ENCODE measurements around the gene TAF9B.
"Not testable (repeated sequence)": the region's sequence is repeated elsewhere in the genome, so short reads cannot be mapped to it uniquely, and the experiment has no call there.

The TAF9B gene, protein sequence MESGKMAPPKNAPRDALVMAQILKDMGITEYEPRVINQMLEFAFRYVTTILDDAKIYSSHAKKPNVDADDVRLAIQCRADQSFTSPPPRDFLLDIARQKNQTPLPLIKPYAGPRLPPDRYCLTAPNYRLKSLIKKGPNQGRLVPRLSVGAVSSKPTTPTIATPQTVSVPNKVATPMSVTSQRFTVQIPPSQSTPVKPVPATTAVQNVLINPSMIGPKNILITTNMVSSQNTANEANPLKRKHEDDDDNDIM

DNA sequence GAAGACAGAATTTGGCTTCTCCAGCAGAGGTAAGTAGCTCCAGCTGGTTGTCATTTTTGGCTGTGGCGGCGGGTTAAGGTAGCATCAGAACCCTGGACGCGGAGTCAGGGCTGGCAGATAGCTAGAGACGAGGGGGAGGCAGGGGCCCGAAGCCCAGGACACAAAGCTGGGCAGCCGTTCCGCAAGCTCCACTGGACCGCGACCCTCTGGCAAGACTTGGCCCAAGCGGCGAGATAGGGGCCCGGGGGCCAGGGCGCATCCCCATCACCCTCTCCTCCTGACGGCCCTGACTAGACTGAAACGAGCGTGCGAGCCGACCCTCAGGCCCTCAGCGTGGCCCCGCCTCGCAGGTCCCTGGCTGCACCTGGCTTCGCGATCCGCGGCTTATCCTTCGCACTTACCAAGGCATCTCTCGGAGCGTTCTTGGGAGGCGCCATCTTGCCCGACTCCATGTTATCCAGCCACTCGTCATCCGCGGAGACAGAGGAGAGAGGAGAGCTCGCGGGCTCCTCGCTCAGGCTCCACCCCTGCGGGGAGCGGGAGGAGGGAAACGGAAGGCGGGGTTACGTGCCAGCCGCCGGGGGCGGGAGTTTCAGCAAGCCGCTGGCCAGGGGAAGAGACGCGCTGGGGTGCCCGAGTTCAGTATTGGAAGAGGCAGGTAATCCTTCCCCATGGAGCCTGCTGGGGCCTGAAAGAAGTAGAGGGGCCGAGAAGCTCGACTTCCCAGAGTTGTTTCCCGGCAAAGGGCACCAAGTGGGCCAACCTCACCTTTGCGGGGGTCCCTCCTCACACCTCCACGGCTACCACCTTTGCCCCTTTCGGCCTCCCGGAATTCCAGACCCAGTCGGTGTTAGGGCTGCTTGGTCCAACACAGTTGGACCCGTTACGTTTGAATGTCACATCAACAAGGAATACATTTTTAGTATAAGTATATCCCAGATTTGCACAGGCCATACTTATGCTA, at the start of gene TAF9B:
TSS of gene TAF9B (minus strand) at position 491 of the 964 bp plus-strand sequence. CDS start at position 452, 39 bp downstream.
- no peaks in the 10 kb centered on the region for H3K9me3 Mint-ChIP-seq
- no peaks in the 10 kb centered on the region for H3K36me3 Mint-ChIP-seq
- peak within 1 kb of the TSS; percentile 89 for H3K4me3 Mint-ChIP-seq
- H3K27ac Mint-ChIP-seq = peak within 1 kb of the TSS; percentile 91
- H3K27me3 Mint-ChIP-seq = no peaks in the 10 kb centered on the region
- H3K4me1 Mint-ChIP-seq = peaks cover 12% of the 10 kb centered on the region

DNA sequence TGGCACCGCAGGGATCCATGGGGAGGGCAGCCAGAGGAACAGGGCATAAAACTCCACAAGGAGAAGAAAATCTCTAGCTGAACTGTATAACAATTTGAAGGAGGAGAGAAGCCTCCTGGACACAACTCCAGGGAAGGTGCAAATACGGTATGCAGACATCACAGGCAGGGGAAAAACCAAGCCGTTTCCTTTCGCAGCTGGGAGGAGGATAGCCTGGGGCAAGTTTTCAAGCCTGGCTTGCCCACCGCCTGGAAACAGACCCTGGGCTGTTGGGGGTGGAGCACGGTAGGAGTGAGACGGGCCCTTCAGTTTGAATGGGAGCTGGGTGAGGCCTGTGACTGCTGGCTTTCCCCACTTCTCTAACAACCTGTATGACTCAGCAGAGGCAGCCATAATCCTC, 43.4 kb upstream of the TAF9B start:
- H3K27ac Mint-ChIP-seq = no peak overlapping the region
- peaks cover 2% of the 10 kb centered on the region for H3K36me3 Mint-ChIP-seq
- no peaks in the 10 kb centered on the region for H3K4me1 Mint-ChIP-seq
- H3K27me3 Mint-ChIP-seq = no peaks in the 10 kb centered on the region
- H3K9me3 Mint-ChIP-seq = peaks cover 5% of the 10 kb centered on the region
- H3K4me3 Mint-ChIP-seq = no peak overlapping the region

GRCh38 chrX:78181307-78181706, 41.9 kb upstream of the TAF9B start:
- H3K4me1 Mint-ChIP-seq = no peaks in the 10 kb centered on the region

DNA sequence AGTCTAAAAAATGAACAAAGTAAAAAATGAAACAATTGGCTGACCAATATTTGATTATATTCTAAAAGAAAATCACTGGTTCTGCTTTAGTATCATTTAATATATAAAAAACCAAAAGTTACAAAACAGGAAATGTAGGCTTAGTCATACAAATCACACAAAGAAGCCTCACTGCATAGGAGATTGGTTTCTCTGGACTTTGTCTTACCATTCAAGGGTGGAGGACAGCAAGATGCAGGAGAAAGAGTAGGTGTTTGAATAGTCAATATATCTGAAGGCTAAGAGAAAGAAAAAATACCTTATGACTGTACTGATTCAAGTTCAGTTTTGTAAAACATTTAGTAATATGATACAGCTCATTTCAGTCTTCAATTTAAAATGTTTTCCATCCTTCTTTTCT, 28.6 kb upstream of the TAF9B start:
- Mint-ChIP-seq H3K4me3 (no peak overlapping the region), H3K9me3 (no peaks in the 10 kb centered on the region), H3K36me3 (no peaks in the 10 kb centered on the region), H3K27me3 (no peaks in the 10 kb centered on the region), H3K27ac (peak overlapping the region; percentile 66), H3K4me1 (peaks cover 7% of the 10 kb centered on the region)

More at GRCh38 chrX:78181307-78181706, 41.9 kb upstream of the TAF9B start:
- Mint-ChIP-seq H3K36me3 (peaks cover 2% of the 10 kb centered on the region), H3K9me3 (peaks cover 5% of the 10 kb centered on the region), H3K27ac (no peak overlapping the region), H3K27me3 (no peaks in the 10 kb centered on the region), H3K4me3 (no peak overlapping the region)

- H3K4me1 Mint-ChIP-seq = peaks cover 14% of the 10 kb centered on the region
- no peaks in the 10 kb centered on the region for H3K9me3 Mint-ChIP-seq
- no peak overlapping the region for H3K4me3 Mint-ChIP-seq
- H3K27ac Mint-ChIP-seq = no peak overlapping the region
- no peaks in the 10 kb centered on the region for H3K27me3 Mint-ChIP-seq
- peaks cover 1% of the 10 kb centered on the region for H3K36me3 Mint-ChIP-seq
Measured at GRCh38 chrX:78165425-78165824, 26.0 kb upstream of the TAF9B start.

DNA sequence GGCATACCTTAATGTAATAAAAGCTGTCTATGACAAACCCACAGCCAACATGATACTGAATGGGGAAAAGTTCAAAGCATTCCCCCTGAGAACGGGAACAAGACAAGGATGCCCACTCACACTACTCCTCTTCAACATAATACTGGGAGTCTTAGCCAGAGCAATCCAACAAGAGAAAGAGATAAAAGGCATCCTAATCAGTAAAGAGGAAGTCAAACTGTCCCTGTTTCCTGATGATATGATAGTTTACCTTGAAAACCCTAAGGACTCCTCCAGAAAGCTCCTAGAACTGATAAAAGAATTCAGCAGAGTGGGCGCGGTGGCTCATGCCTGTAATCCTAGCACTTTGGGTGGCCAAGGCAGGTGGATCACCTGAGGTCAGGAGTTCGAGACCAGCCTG, 23.7 kb upstream of the TAF9B start:
- H3K4me1 Mint-ChIP-seq = peaks cover 12% of the 10 kb centered on the region
- not testable (repeated sequence) for H3K4me3 Mint-ChIP-seq, H3K27ac Mint-ChIP-seq, H3K9me3 Mint-ChIP-seq, H3K27me3 Mint-ChIP-seq, H3K36me3 Mint-ChIP-seq

- H3K4me3 Mint-ChIP-seq, H3K27ac Mint-ChIP-seq, H3K27me3 Mint-ChIP-seq, H3K36me3 Mint-ChIP-seq, H3K9me3 Mint-ChIP-seq: not testable (repeated sequence)
- peaks cover 12% of the 10 kb centered on the region for H3K4me1 Mint-ChIP-seq
Measured at GRCh38 chrX:78160711-78161110, 21.3 kb upstream of the TAF9B start.

DNA sequence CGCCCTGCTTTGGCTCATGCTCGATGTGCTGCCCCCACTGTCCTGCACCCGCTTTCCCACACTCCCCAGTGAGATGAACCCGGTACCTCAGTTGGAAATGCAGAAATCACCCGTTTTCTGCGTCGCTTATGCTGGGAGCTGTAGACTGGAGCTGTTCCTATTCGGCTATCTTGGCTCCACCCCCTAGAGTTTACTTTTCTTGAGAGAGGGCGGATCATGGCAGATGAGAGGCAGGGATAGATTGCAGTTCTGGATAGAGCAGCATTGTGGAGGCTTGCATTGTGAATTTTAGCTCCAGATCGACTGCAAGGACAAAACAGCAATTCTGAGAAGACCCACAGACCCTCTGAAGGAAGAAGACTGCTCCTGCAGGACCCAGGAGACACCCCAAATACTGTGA, 18.4 kb upstream of the TAF9B start:
- not testable (repeated sequence) for H3K4me3 Mint-ChIP-seq, H3K9me3 Mint-ChIP-seq, H3K27me3 Mint-ChIP-seq, H3K27ac Mint-ChIP-seq, H3K36me3 Mint-ChIP-seq
- H3K4me1 Mint-ChIP-seq = peaks cover 12% of the 10 kb centered on the region

GRCh38 chrX:78157373-78157772, 17.9 kb upstream of the TAF9B start:
- not testable (repeated sequence) for H3K9me3 Mint-ChIP-seq, H3K27ac Mint-ChIP-seq, H3K27me3 Mint-ChIP-seq, H3K36me3 Mint-ChIP-seq, H3K4me3 Mint-ChIP-seq
- peaks cover 10% of the 10 kb centered on the region for H3K4me1 Mint-ChIP-seq

DNA sequence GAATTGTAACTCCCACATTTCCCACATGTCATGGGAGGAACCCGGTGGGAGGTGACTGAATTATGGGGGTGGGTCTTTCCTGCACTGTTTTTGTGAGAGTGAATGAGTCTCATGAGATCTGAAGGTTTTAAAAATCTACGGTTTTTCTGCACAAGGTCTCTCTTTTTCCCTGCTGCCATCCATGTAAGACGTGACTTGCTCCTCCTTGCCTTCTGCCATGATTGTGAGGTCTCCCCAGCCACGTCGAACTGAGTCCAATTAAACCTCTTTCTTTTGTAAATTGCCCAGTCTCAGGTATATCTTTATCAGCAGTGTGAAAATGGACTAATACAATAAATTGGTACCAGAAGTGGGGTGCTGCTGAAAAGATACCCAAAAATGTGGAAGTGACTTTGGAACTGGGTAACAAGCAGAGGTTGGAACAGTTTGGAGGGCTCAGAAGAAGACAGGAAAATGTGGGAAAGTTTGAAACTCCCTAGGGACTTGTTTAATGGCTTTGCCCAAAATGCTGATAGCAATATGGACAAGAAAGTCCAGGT, 7.6 kb upstream of the TAF9B start:
- not testable (repeated sequence) for H3K27ac Mint-ChIP-seq, H3K4me1 Mint-ChIP-seq, H3K36me3 Mint-ChIP-seq, H3K27me3 Mint-ChIP-seq, H3K4me3 Mint-ChIP-seq, H3K9me3 Mint-ChIP-seq

- no peaks in the 10 kb centered on the region for H3K36me3 Mint-ChIP-seq
- peak overlapping the region; percentile 89 for H3K4me3 Mint-ChIP-seq
- peaks cover 12% of the 10 kb centered on the region for H3K4me1 Mint-ChIP-seq
- no peak overlapping the region for H3K27ac Mint-ChIP-seq
- no peaks in the 10 kb centered on the region for H3K9me3 Mint-ChIP-seq
- no peaks in the 10 kb centered on the region for H3K27me3 Mint-ChIP-seq
Measured at GRCh38 chrX:78140206-78140605, 756 bp upstream of the TAF9B start.

- Mint-ChIP-seq H3K27ac (peak overlapping the region; percentile 35), H3K36me3 (no peaks in the 10 kb centered on the region), H3K4me1 (peaks cover 20% of the 10 kb centered on the region), H3K4me3 (no peak overlapping the region), H3K27me3 (no peaks in the 10 kb centered on the region), H3K9me3 (no peaks in the 10 kb centered on the region)
Measured at GRCh38 chrX:78133238-78133960, 6.1 kb downstream of the TAF9B start.

- no peaks in the 10 kb centered on the region for H3K27me3 Mint-ChIP-seq
- H3K4me3 Mint-ChIP-seq = no peak overlapping the region
- H3K36me3 Mint-ChIP-seq = peaks cover 2% of the 10 kb centered on the region
- no peaks in the 10 kb centered on the region for H3K9me3 Mint-ChIP-seq
- no peak overlapping the region for H3K27ac Mint-ChIP-seq
- peaks cover 16% of the 10 kb centered on the region for H3K4me1 Mint-ChIP-seq
Measured at GRCh38 chrX:78131117-78131516, 8.3 kb downstream of the TAF9B start.

DNA sequence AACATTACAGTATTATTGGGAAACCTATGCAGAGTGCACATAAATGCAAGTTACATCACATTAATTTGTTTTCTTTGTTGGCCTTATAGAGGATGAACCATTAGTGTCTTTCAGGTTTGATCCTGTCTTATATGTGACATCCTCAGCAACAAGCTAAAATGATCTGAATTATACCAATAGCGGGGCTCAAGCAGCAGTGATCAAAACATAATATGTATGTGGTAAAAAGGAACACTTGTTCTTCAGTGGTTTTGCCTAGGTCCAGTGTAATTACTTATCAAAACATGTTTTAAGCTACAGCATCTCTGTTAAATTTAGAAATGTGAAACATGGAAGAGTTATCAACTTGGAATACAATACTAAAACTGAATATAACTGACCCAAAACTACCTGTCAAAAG, 9.1 kb downstream of the TAF9B start:
- Mint-ChIP-seq H3K27ac (peak overlapping the region; percentile 51), H3K36me3 (peaks cover 4% of the 10 kb centered on the region), H3K9me3 (no peaks in the 10 kb centered on the region), H3K27me3 (no peaks in the 10 kb centered on the region), H3K4me3 (no peak overlapping the region), H3K4me1 (peaks cover 18% of the 10 kb centered on the region)

- Mint-ChIP-seq H3K36me3 (peaks cover 4% of the 10 kb centered on the region), H3K27me3 (no peaks in the 10 kb centered on the region), H3K27ac (peak overlapping the region; percentile 41), H3K9me3 (no peaks in the 10 kb centered on the region), H3K4me1 (peaks cover 20% of the 10 kb centered on the region), H3K4me3 (no peak overlapping the region)
Measured at GRCh38 chrX:78129714-78130113, 9.7 kb downstream of the TAF9B start.
